ENCODE measurements around the gene BCL7A.
"Not testable (repeated sequence)": the region's sequence is repeated elsewhere in the genome, so short reads cannot be mapped to it uniquely, and the experiment has no call there.

The BCL7A gene

GRCh38 chr12:122097927-122098756 lies 76.5 kb downstream of the BCL7A start:
- in situ Hi-C loops (cut with HindIII; ENCODE audit: low sequenced_read_pairs), result no loop called here
- no peak overlapping the region for H3K4me3 ChIP-seq (ENCODE audit: low read depth, low read length)
- DNase-seq (ENCODE audit: low read depth), result no peak
- TF ChIP-seq, protein P1, sequence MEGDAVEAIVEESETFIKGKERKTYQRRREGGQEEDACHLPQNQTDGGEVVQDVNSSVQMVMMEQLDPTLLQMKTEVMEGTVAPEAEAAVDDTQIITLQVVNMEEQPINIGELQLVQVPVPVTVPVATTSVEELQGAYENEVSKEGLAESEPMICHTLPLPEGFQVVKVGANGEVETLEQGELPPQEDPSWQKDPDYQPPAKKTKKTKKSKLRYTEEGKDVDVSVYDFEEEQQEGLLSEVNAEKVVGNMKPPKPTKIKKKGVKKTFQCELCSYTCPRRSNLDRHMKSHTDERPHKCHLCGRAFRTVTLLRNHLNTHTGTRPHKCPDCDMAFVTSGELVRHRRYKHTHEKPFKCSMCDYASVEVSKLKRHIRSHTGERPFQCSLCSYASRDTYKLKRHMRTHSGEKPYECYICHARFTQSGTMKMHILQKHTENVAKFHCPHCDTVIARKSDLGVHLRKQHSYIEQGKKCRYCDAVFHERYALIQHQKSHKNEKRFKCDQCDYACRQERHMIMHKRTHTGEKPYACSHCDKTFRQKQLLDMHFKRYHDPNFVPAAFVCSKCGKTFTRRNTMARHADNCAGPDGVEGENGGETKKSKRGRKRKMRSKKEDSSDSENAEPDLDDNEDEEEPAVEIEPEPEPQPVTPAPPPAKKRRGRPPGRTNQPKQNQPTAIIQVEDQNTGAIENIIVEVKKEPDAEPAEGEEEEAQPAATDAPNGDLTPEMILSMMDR (IDR thresholded peaks at IDR 0.05; ENCODE audit: low read depth, low read length, missing control alignments), result no peak

DNA sequence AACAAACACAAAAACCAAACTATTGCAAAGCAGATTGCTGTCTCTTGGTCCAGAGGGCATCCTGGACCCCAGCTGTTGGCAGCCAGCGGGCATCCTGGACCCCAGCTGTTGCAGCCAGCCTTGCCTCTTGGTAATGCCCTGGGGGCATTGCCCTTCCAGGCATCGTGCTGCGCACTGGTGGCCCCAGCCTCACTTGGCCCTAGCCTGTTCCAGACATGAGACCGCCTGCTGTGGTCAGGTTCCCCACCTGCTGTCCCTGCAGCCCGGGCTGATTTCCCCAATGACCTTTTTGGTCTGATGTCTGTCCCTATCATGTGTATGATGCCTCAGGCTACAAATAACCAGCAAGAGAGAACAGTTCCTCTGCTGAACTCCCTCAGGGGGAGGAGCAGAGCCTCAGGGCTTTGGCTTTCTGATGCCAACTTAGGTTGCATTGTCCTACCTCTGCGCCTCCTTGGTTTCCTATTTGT lies 77.6 kb downstream of the BCL7A start:
- no peak overlapping the region for H3K4me3 ChIP-seq (ENCODE audit: low read depth, low read length)
- in situ Hi-C loops (cut with HindIII; ENCODE audit: low sequenced_read_pairs), result no loop called here
- no peak for DNase-seq (ENCODE audit: low read depth)
- TF ChIP-seq, protein P1 (IDR thresholded peaks at IDR 0.05; ENCODE audit: low read depth, low read length, missing control alignments), result no peak

DNA sequence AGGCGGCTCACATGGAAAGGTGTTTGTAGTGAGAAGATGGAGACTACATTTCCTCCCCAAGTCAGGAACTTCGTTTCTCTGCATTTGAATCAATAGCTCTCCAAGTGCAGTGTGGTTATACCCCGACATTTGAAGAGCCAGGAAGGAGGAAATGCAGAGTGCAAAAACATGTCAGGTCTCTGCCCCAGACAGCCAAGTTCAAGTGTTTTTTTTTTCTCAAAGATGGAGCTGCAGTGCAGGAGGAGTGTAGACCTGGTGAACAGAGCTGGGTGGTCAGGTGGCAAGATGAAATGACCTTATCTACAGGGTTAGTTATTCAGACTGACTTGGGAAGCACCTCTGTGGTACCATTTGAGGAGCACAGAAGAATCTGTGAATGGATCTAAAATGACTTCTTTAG lies 78.2 kb downstream of the BCL7A start:
- TF ChIP-seq, protein P1 (IDR thresholded peaks at IDR 0.05; ENCODE audit: low read depth, low read length, missing control alignments), result no peak
- in situ Hi-C loops (cut with HindIII; ENCODE audit: low sequenced_read_pairs), result no loop called here
- no peak overlapping the region for H3K4me3 ChIP-seq (ENCODE audit: low read depth, low read length)
- no peak for DNase-seq (ENCODE audit: low read depth)

DNA sequence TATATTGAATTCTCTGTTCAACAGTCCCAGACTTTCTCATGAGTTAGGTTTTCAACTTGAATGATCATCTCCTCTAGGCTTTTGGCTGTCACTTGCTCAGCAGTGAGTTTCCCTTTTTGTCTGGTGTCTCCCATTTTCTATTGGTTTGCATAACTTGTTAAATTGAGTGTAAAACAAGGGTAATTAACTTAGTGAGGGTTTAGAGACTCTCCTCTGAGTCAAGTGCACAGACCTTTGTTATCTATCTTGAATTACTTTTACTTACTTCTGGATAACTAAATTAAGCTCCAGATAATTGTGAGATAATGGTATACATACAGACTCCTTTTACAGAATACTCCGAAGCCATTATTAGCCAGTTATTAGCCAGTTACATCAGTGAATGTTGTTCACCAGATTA lies 78.9 kb downstream of the BCL7A start:
- TF ChIP-seq, protein P1 (IDR thresholded peaks at IDR 0.05; ENCODE audit: low read depth, low read length, missing control alignments), result no peak
- no peak for DNase-seq (ENCODE audit: low read depth)
- H3K4me3 ChIP-seq (ENCODE audit: low read depth, low read length), result no peak overlapping the region
- in situ Hi-C loops (cut with HindIII; ENCODE audit: low sequenced_read_pairs), result no loop called here

- in situ Hi-C loops (cut with HindIII; ENCODE audit: low sequenced_read_pairs), result no loop called here
- TF ChIP-seq, protein P1 (IDR thresholded peaks at IDR 0.05; ENCODE audit: low read depth, low read length, missing control alignments), result no peak
- DNase-seq (ENCODE audit: low read depth), result no peak
- no peak overlapping the region for H3K4me3 ChIP-seq (ENCODE audit: low read depth, low read length)
Measured at GRCh38 chr12:122102331-122102730, 80.6 kb downstream of the BCL7A start.

- DNase-seq (ENCODE audit: low read depth), result no peak
- TF ChIP-seq, protein P1 (IDR thresholded peaks at IDR 0.05; ENCODE audit: low read depth, low read length, missing control alignments), result no peak
- in situ Hi-C loops (cut with HindIII; ENCODE audit: low sequenced_read_pairs), result no loop called here
- H3K4me3 ChIP-seq (ENCODE audit: low read depth, low read length), result no peak overlapping the region
Measured at GRCh38 chr12:122104844-122105243, 83.2 kb downstream of the BCL7A start.

DNA sequence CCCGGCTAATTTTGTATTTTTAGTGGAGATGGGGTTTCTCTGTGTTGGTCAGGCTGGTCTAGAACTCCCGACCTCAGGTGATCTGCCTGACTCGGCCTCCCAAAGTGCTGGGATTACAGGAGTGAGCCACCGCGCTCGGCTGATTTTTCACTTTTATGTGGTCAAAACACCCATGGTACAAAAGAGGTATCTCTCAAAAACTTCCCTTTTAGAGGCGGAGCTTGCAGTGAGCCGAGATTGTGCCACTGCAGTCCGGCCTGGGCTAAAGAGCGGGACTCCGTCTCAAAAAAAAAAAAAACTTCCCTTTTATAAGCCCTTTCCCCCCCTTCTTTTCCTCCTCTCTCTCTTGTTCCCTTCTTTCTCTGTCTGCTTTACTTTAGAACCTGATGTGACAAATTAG lies 83.8 kb downstream of the BCL7A start:
- DNase-seq (ENCODE audit: low read depth); H3K4me3 ChIP-seq (ENCODE audit: low read depth, low read length); in situ Hi-C loops (cut with HindIII; ENCODE audit: low sequenced_read_pairs): not testable (repeated sequence)

All from astrocyte of the cerebellum (primary cell).